HG03439 (cell line): ENCODE results near the gene DDX56.
"Not testable (repeated sequence)": the region's sequence is repeated elsewhere in the genome, so short reads cannot be mapped to it uniquely, and the experiment has no call there.

Source experiments
- ATAC-seq: cut with Tn5 transposase; IDR thresholded peaks from one replicate; pipeline ENCODE4 v1.9.1; 2021; ENCODE audit warnings: mild to moderate bottlenecking, moderate library complexity; ENCODE audit not compliant: unreplicated experiment

DDX56 gene

GRCh38 chr7:44564606-44565005 is 9.1 kb downstream of the DDX56 start:
- ATAC-seq = no peak

- no peak for ATAC-seq
Measured at GRCh38 chr7:44563171-44563679, 10.5 kb downstream of the DDX56 start.

- not testable (repeated sequence) for ATAC-seq
Measured at GRCh38 chr7:44562622-44562962, 11.1 kb downstream of the DDX56 start.

- no peak for ATAC-seq
Measured at GRCh38 chr7:44561962-44562621, 11.6 kb downstream of the DDX56 start.

GRCh38 chr7:44561481-44561880 is 12.2 kb downstream of the DDX56 start:
- no peak for ATAC-seq

GRCh38 chr7:44559485-44559884 is 14.2 kb downstream of the DDX56 start:
- ATAC-seq = no peak

GRCh38 chr7:44557485-44557884 is 16.2 kb downstream of the DDX56 start:
- no peak for ATAC-seq

GRCh38 chr7:44555350-44555749 is 18.4 kb downstream of the DDX56 start:
- no peak for ATAC-seq

GRCh38 chr7:44552473-44553005 is 21.2 kb downstream of the DDX56 start:
- not testable (repeated sequence) for ATAC-seq

- no peak for ATAC-seq
Measured at GRCh38 chr7:44549457-44549856, 24.3 kb downstream of the DDX56 start.

- no peak for ATAC-seq
Measured at GRCh38 chr7:44548893-44549292, 24.8 kb downstream of the DDX56 start.

GRCh38 chr7:44547536-44548231 is 26.0 kb downstream of the DDX56 start:
- no peak for ATAC-seq

- ATAC-seq = no peak
Measured at GRCh38 chr7:44541876-44542610, 31.7 kb downstream of the DDX56 start.

- no peak for ATAC-seq
Measured at GRCh38 chr7:44541028-44541869, 32.5 kb downstream of the DDX56 start, which contains the start of gene NPC1L1. Gene NPC1L1 (minus strand): TSS chr7:44541330. CDS start chr7:44541259, 71 bp downstream.

GRCh38 chr7:44540592-44541027 is 33.1 kb downstream of the DDX56 start:
- no peak for ATAC-seq

- no peak for ATAC-seq
Measured at GRCh38 chr7:44539669-44540506, 33.8 kb downstream of the DDX56 start.

GRCh38 chr7:44538798-44539668 is 34.7 kb downstream of the DDX56 start:
- no peak for ATAC-seq

- ATAC-seq = no peak
Measured at GRCh38 chr7:44538093-44538797, 35.5 kb downstream of the DDX56 start.
